Natural killer cell treated with Interleukin-12 subunit alpha and Interleukin-12 subunit beta and Interleukin-15 and Interleukin-18, amount 100 ng/mL, for 72 hours (primary cell): ENCODE measurements around the gene KIRREL3. TPM values are rescaled to one million over a fixed set of nuclear protein-coding genes. Genes with fewer than 3 reads are reported as not detected.

Experiments
- ATAC-seq, 2 donors: fragments of 150-1000 bp; cut with Tn5 transposase in 1 of 2; sonication (Bioruptor Pico), chemical (Tn5 transposase) in 1 of 2; 2 replicates each; pipeline ENCODE4 v1.10.0; 2021
- DNase-seq: peaks from one replicate; pipeline ENCODE4 v3.0.0; 2022; ENCODE audit warnings: low spot score
- H3K27ac Mint-ChIP-seq, 2 donors: 1 replicate in 1 of 2; 2 replicates in 1 of 2; pipeline ENCODE4 v1.8.0; 2022; ENCODE audit warnings: mixed read lengths in 2 of 2, mild to moderate bottlenecking in 1 of 2, moderate library complexity in 1 of 2
- H3K27me3 Mint-ChIP-seq, 2 donors: 1 replicate in 1 of 2; 2 replicates in 1 of 2; pipeline ENCODE4 v1.8.0; 2022; ENCODE audit warnings: mixed read lengths in 2 of 2
- H3K36me3 Mint-ChIP-seq: one replicate; pipeline ENCODE4 v1.8.0; 2022; ENCODE audit warnings: mixed read lengths
- H3K4me1 Mint-ChIP-seq, 2 donors: 1 replicate in 1 of 2; 2 replicates in 1 of 2; pipeline ENCODE4 v1.8.0; 2022; ENCODE audit warnings: low read depth in 2 of 2, mixed read lengths in 2 of 2, mild to moderate bottlenecking in 1 of 2
- H3K4me3 Mint-ChIP-seq: one replicate; pipeline ENCODE4 v1.8.0; 2022; ENCODE audit warnings: mixed read lengths
- H3K9me3 Mint-ChIP-seq: 2 replicates; pipeline ENCODE4 v1.8.0; 2022; ENCODE audit warnings: mixed read lengths
- total RNA-seq, 2 donors: library from RNA; stranded (reverse); gene quantifications; one replicate each; pipeline ENCODE4 v1.2.3, GENCODE V29; 2022

The KIRREL3 gene
- total RNA-seq, 2 donors from 2014 or later, result not detected

GRCh38 chr11:126469311-126469710 is 531.3 kb downstream of the KIRREL3 start:
- H3K4me1 Mint-ChIP-seq, result peaks cover 18 to 24% of the 10 kb centered on the region in 2 donors
- no peak overlapping the region for H3K4me3 Mint-ChIP-seq
- H3K27me3 Mint-ChIP-seq, result no peaks in the 10 kb centered on the region
- ATAC-seq (no peak), DNase-seq (no peak)
- no peaks in the 10 kb centered on the region for H3K9me3 Mint-ChIP-seq
- H3K27ac Mint-ChIP-seq, result no peak overlapping the region
- no peaks in the 10 kb centered on the region for H3K36me3 Mint-ChIP-seq

- ATAC-seq, result no peak
- H3K4me3 Mint-ChIP-seq, result no peak overlapping the region
- H3K4me1 Mint-ChIP-seq, result peaks cover 18 to 30% of the 10 kb centered on the region in 2 donors
- H3K27ac Mint-ChIP-seq, result no peak overlapping the region
- H3K27me3 Mint-ChIP-seq, result no peaks in the 10 kb centered on the region
- DNase-seq, result no peak
- no peaks in the 10 kb centered on the region for H3K36me3 Mint-ChIP-seq
- no peaks in the 10 kb centered on the region for H3K9me3 Mint-ChIP-seq
Measured at GRCh38 chr11:126468102-126468521, 532.5 kb downstream of the KIRREL3 start.

- peaks cover 18 to 30% of the 10 kb centered on the region in 2 donors for H3K4me1 Mint-ChIP-seq
- no peaks in the 10 kb centered on the region for H3K36me3 Mint-ChIP-seq
- H3K4me3 Mint-ChIP-seq, result no peak overlapping the region
- H3K27me3 Mint-ChIP-seq, result no peaks in the 10 kb centered on the region
- H3K27ac Mint-ChIP-seq, result no peak overlapping the region
- ATAC-seq, result no peak
- no peak for DNase-seq
- no peaks in the 10 kb centered on the region for H3K9me3 Mint-ChIP-seq
Measured at GRCh38 chr11:126467471-126467870, 533.1 kb downstream of the KIRREL3 start.

GRCh38 chr11:126467046-126467370 is 533.6 kb downstream of the KIRREL3 start:
- no peak for DNase-seq
- no peaks in the 10 kb centered on the region for H3K9me3 Mint-ChIP-seq
- no peaks in the 10 kb centered on the region for H3K36me3 Mint-ChIP-seq
- no peaks in the 10 kb centered on the region for H3K27me3 Mint-ChIP-seq
- ATAC-seq, result no peak
- H3K4me1 Mint-ChIP-seq, result peaks cover 18 to 30% of the 10 kb centered on the region in 2 donors
- H3K4me3 Mint-ChIP-seq, result no peak overlapping the region
- no peak overlapping the region for H3K27ac Mint-ChIP-seq

- H3K27ac Mint-ChIP-seq, result peak overlapping the region; percentile 22 to 50
Measured at GRCh38 chr11:126466236-126467045, 534.1 kb downstream of the KIRREL3 start.

GRCh38 chr11:126465573-126466188 is 534.9 kb downstream of the KIRREL3 start:
- peak overlapping the region; percentile 58 for H3K4me3 Mint-ChIP-seq
- H3K4me1 Mint-ChIP-seq, result peaks cover 18 to 30% of the 10 kb centered on the region in 2 donors
- no peaks in the 10 kb centered on the region for H3K36me3 Mint-ChIP-seq
- no peaks in the 10 kb centered on the region for H3K27me3 Mint-ChIP-seq
- H3K9me3 Mint-ChIP-seq, result no peaks in the 10 kb centered on the region
- ATAC-seq (peak; percentile 51 to 52), DNase-seq (no peak)
- peak overlapping the region; percentile 22 to 50 for H3K27ac Mint-ChIP-seq

More at GRCh38 chr11:126466236-126467045, 534.1 kb downstream of the KIRREL3 start:
- no peak for DNase-seq
- no peak for ATAC-seq
- peaks cover 18 to 30% of the 10 kb centered on the region in 2 donors for H3K4me1 Mint-ChIP-seq
- H3K36me3 Mint-ChIP-seq, result no peaks in the 10 kb centered on the region
- no peaks in the 10 kb centered on the region for H3K27me3 Mint-ChIP-seq
- H3K4me3 Mint-ChIP-seq, result peak overlapping the region; percentile 58
- H3K9me3 Mint-ChIP-seq, result no peaks in the 10 kb centered on the region

GRCh38 chr11:126464796-126465195 is 535.8 kb downstream of the KIRREL3 start:
- Mint-ChIP-seq H3K9me3 (no peaks in the 10 kb centered on the region), H3K4me3 (no peak overlapping the region), H3K36me3 (no peaks in the 10 kb centered on the region), H3K27ac (peak overlapping the region in 1 of 2 donors; percentile 22), H3K4me1 (peaks cover 18 to 30% of the 10 kb centered on the region in 2 donors), H3K27me3 (no peaks in the 10 kb centered on the region)
- DNase-seq, result no peak
- no peak for ATAC-seq

GRCh38 chr11:126462422-126462821 is 538.1 kb downstream of the KIRREL3 start:
- DNase-seq, result no peak
- no peaks in the 10 kb centered on the region for H3K9me3 Mint-ChIP-seq
- H3K27ac Mint-ChIP-seq, result no peak overlapping the region
- peaks cover 18 to 30% of the 10 kb centered on the region in 2 donors for H3K4me1 Mint-ChIP-seq
- no peaks in the 10 kb centered on the region for H3K27me3 Mint-ChIP-seq
- ATAC-seq, result no peak
- no peak overlapping the region for H3K4me3 Mint-ChIP-seq
- no peaks in the 10 kb centered on the region for H3K36me3 Mint-ChIP-seq

- no peak overlapping the region for H3K4me3 Mint-ChIP-seq
- H3K4me1 Mint-ChIP-seq, result peaks cover 18 to 30% of the 10 kb centered on the region in 2 donors
- DNase-seq (no peak), ATAC-seq (no peak)
- no peak overlapping the region for H3K27ac Mint-ChIP-seq
- no peaks in the 10 kb centered on the region for H3K9me3 Mint-ChIP-seq
- H3K36me3 Mint-ChIP-seq, result no peaks in the 10 kb centered on the region
- H3K27me3 Mint-ChIP-seq, result no peaks in the 10 kb centered on the region
Measured at GRCh38 chr11:126461996-126462395, 538.6 kb downstream of the KIRREL3 start.

GRCh38 chr11:126461096-126461440 is 539.5 kb downstream of the KIRREL3 start:
- ATAC-seq (no peak), DNase-seq (no peak)
- no peaks in the 10 kb centered on the region for H3K27me3 Mint-ChIP-seq
- no peak overlapping the region for H3K27ac Mint-ChIP-seq
- no peak overlapping the region for H3K4me3 Mint-ChIP-seq
- peaks cover 13 to 24% of the 10 kb centered on the region in 2 donors for H3K4me1 Mint-ChIP-seq
- H3K9me3 Mint-ChIP-seq, result no peaks in the 10 kb centered on the region
- H3K36me3 Mint-ChIP-seq, result no peaks in the 10 kb centered on the region

- Mint-ChIP-seq H3K27me3 (no peaks in the 10 kb centered on the region), H3K36me3 (no peaks in the 10 kb centered on the region), H3K9me3 (no peaks in the 10 kb centered on the region), H3K27ac (no peak overlapping the region), H3K4me1 (peaks cover 8 to 19% of the 10 kb centered on the region in 2 donors), H3K4me3 (no peak overlapping the region)
- DNase-seq, result no peak
- ATAC-seq, result no peak
Measured at GRCh38 chr11:126460417-126461095, 540.0 kb downstream of the KIRREL3 start.

GRCh38 chr11:126459691-126460281 is 540.8 kb downstream of the KIRREL3 start:
- Mint-ChIP-seq H3K36me3 (no peaks in the 10 kb centered on the region), H3K4me3 (no peak overlapping the region), H3K9me3 (no peaks in the 10 kb centered on the region), H3K27me3 (no peaks in the 10 kb centered on the region), H3K4me1 (peaks cover under 1 to 11% of the 10 kb centered on the region in 2 donors), H3K27ac (no peak overlapping the region)
- no peak for DNase-seq
- no peak for ATAC-seq

- no peak overlapping the region for H3K27ac Mint-ChIP-seq
- no peak for DNase-seq
- no peak for ATAC-seq
- H3K36me3 Mint-ChIP-seq, result no peaks in the 10 kb centered on the region
- H3K4me3 Mint-ChIP-seq, result no peak overlapping the region
- H3K9me3 Mint-ChIP-seq, result no peaks in the 10 kb centered on the region
- H3K4me1 Mint-ChIP-seq, result no peaks in the 10 kb centered on the region
- H3K27me3 Mint-ChIP-seq, result no peaks in the 10 kb centered on the region
Measured at GRCh38 chr11:126457817-126458216, 542.8 kb downstream of the KIRREL3 start.
